ENCODE data around the gene MGME1. TPM values are rescaled to one million over a fixed set of nuclear protein-coding genes. Genes with fewer than 3 reads are reported as not detected.

MGME1 gene
- total RNA-seq, 1 experiment from 2014 or later, result 15.1 TPM

Other genes with a start within 250 kb of the MGME1 start
- gene SNX5, start 224 bp upstream of the MGME1 start, total RNA-seq (2014; rRNA removed), result 159 and 189 TPM in 2 replicates
- 23.1 and 36.4 TPM in 2 replicates for gene OVOL2, start 88.9 kb downstream of the MGME1 start, total RNA-seq (2014; rRNA removed)
- 10.8 and 12.5 TPM in 2 replicates for gene KAT14, start 168.8 kb downstream of the MGME1 start, total RNA-seq (2014; rRNA removed)
- 21.2 and 31.2 TPM in 2 replicates for gene PET117, start 168.8 kb downstream of the MGME1 start, total RNA-seq (2014; rRNA removed)